Measurements from ENCODE around the gene SUCO. TPM values are rescaled to one million over a fixed set of nuclear protein-coding genes. Genes with fewer than 3 reads are reported as not detected.

The SUCO gene
- total RNA-seq, 4 donors from 2014 or later: 18.6 to 26.9 (median 23.4) TPM

DNA sequence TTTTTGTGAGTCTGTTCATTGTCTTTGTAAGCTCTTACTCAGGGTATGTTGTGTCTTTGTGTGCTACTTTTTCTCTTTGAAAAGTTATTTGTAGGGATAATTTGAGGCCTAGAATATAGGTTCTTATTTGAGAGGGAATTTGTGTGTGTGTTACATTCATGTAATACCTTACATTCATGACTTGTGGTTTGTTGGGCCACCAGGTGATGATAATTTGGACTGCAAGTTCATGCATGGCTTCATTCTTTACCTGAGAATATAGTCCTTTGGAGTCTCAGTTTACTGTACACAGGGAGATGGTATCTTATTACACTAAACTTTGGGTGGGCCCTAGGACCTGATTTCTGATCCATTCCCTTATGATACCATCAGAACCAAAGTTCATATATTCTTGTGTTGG lies 74.2 kb downstream of the SUCO start:
- Histone ChIP-seq H3K27me3 (no peaks in the 10 kb centered on the region), H3K9me3 (no peaks in the 10 kb centered on the region), H3K27ac (no peak overlapping the region), H3K4me3 (no peak overlapping the region), H3K4me1 (peaks cover 0 to 5% (median 0%) of the 10 kb centered on the region in 3 donors), H3K36me3 (peaks cover 3 to 66% (median 11%) of the 10 kb centered on the region in 3 donors)
- no peak for DNase-seq
- TF ChIP-seq, protein P1, sequence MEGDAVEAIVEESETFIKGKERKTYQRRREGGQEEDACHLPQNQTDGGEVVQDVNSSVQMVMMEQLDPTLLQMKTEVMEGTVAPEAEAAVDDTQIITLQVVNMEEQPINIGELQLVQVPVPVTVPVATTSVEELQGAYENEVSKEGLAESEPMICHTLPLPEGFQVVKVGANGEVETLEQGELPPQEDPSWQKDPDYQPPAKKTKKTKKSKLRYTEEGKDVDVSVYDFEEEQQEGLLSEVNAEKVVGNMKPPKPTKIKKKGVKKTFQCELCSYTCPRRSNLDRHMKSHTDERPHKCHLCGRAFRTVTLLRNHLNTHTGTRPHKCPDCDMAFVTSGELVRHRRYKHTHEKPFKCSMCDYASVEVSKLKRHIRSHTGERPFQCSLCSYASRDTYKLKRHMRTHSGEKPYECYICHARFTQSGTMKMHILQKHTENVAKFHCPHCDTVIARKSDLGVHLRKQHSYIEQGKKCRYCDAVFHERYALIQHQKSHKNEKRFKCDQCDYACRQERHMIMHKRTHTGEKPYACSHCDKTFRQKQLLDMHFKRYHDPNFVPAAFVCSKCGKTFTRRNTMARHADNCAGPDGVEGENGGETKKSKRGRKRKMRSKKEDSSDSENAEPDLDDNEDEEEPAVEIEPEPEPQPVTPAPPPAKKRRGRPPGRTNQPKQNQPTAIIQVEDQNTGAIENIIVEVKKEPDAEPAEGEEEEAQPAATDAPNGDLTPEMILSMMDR (IDR thresholded peaks at IDR 0.05): no peak
- no peak for TF ChIP-seq POLR2A (IDR thresholded peaks at IDR 0.05)
- intact Hi-C loops (cut with DNase I): no loop called here

DNA sequence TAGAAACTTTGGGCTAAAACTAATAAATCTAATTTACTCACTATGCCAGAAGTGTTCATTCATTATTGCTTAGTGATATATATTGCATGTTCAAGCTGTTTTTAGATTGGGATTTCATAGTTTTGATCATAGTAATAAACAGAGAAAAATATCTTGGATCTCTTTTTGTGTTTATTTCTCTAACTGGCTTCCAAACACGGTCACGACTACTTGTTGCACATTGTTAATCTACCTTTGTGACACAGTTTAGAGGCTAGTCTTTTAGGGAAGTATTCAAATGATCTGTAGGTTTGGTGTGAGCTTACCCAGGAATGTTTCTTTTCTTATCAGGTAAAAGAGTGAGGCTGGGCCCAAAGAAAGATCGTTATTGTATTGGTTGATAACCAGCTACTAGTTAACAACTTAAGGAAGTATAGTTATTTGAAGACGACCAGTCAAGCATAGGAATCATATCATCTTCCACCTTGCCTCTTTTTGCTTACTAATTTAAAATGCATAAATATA lies 75.2 kb downstream of the SUCO start:
- TF ChIP-seq, protein P1 (IDR thresholded peaks at IDR 0.05): no peak
- no peak for TF ChIP-seq POLR2A (IDR thresholded peaks at IDR 0.05)
- H3K27me3 ChIP-seq: no peaks in the 10 kb centered on the region
- 72 to 83% methylated on average over 4 of the region's 4 CpGs for WGBS, 2 donors
- peaks cover 0 to 5% (median 0%) of the 10 kb centered on the region in 3 donors for H3K4me1 ChIP-seq
- no peaks in the 10 kb centered on the region for H3K9me3 ChIP-seq
- no peak for DNase-seq
- no peak overlapping the region for H3K27ac ChIP-seq
- peaks cover 3 to 56% (median 11%) of the 10 kb centered on the region in 3 donors for H3K36me3 ChIP-seq
- intact Hi-C loops (cut with DNase I): no loop called here
- no peak overlapping the region for H3K4me3 ChIP-seq

DNA sequence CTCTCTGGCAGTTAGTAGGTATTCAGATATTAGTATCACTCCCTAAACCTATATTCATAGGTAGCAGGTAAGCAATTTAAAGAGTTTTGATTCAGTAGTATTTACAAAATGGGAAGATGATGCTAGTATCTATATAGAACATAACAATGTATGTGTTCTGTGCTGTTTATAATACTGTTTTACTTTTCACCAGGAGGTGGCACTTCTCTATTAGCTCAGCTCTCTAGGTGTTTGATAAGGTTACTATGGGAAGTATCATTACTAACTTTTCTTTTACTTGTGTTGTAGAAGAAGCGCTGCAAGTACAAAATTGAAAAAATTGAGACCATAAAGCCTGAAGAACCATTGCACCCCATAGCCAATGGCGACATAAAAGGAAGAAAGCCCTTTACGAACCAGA lies 76.6 kb downstream of the SUCO start:
- Histone ChIP-seq H3K36me3 (peaks cover 3 to 44% (median 8%) of the 10 kb centered on the region in 3 donors), H3K4me3 (no peak overlapping the region), H3K27ac (no peak overlapping the region), H3K27me3 (no peaks in the 10 kb centered on the region), H3K9me3 (no peaks in the 10 kb centered on the region), H3K4me1 (peaks cover 0 to 5% (median 0%) of the 10 kb centered on the region in 3 donors)
- TF ChIP-seq, protein P1 (IDR thresholded peaks at IDR 0.05): peak in 2 of 6 experiments; percentile 23 to 53
- no peak for TF ChIP-seq POLR2A (IDR thresholded peaks at IDR 0.05)
- 82 to 98% methylated on average over 3 of the region's 3 CpGs for WGBS, 2 donors
- no peak for DNase-seq
- intact Hi-C loops (cut with DNase I): no loop called here

DNA sequence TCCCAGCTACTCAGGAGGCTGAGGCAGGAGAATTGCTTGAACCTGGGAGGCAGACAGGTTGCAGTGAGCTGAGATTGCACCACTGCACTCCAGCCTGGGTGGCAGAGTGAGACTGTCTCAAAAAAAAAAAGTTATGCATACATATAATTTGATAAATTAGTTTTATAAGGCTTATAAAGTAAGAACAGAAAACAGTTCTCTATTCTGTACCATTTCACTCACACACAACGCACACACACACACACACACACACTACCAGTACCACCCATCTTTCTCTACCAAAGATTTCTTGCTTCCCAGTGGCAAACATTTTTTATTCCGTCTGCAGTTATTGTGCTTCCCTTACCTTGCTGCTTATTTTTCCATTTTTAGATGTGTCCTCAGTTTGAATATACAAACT lies 79.5 kb downstream of the SUCO start:
- H3K36me3 ChIP-seq: peaks cover 3 to 28% (median 8%) of the 10 kb centered on the region in 3 donors
- intact Hi-C loops (cut with DNase I): no loop called here
- no peak for DNase-seq
- no peaks in the 10 kb centered on the region for H3K9me3 ChIP-seq
- 59 to 95% methylated on average over 2 of the region's 2 CpGs for WGBS, 2 donors
- no peaks in the 10 kb centered on the region for H3K27me3 ChIP-seq
- TF ChIP-seq, protein P1 (IDR thresholded peaks at IDR 0.05): no peak
- TF ChIP-seq POLR2A (IDR thresholded peaks at IDR 0.05): no peak
- H3K4me1 ChIP-seq: peaks cover 0 to 1% (median 0%) of the 10 kb centered on the region in 3 donors
- H3K4me3 ChIP-seq: no peak overlapping the region
- H3K27ac ChIP-seq: no peak overlapping the region

DNA sequence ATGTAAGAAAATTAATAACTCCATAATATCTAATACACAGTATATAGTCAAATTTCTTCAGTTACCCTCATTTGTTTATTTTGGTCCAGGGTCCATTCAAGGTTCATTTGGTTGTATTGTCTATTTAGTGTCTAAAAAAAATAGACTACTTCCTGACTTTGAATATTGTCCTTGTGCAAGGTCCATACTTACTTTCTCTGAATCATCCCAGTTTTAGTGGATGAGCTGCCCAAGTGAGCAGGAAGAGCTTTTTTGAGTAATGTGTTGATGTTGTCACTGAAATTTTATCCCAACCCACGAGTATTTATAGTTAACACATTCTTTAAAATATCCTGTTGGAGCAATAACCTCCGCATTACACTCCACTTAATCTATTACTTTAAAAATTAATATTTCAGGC lies 80.3 kb downstream of the SUCO start:
- intact Hi-C loops (cut with DNase I): no loop called here
- TF ChIP-seq POLR2A (IDR thresholded peaks at IDR 0.05): no peak
- TF ChIP-seq, protein P1 (IDR thresholded peaks at IDR 0.05): no peak
- 78 to 88% methylated on average over 2 of the region's 2 CpGs for WGBS, 2 donors
- no peaks in the 10 kb centered on the region for H3K9me3 ChIP-seq
- DNase-seq: no peak
- H3K4me3 ChIP-seq: no peak overlapping the region
- H3K36me3 ChIP-seq: peaks cover 3 to 28% (median 8%) of the 10 kb centered on the region in 3 donors
- no peak overlapping the region for H3K27ac ChIP-seq
- no peaks in the 10 kb centered on the region for H3K4me1 ChIP-seq
- H3K27me3 ChIP-seq: no peaks in the 10 kb centered on the region
